Liver (tissue), 9 donors: ENCODE measurements around the gene TBC1D5. TPM values are rescaled to one million over a fixed set of nuclear protein-coding genes. Genes with fewer than 3 reads are reported as not detected.

Experiments
- DNase-seq: peaks from one replicate; pipeline ENCODE4 v3.0.0-alpha.2; 2017; ENCODE audit warnings: low spot score
- H3K27ac ChIP-seq, 2 donors: one replicate each; pipeline ENCODE4 v1.7.0; 2013; ENCODE audit warnings: inconsistent platforms in 2 of 2, low read length in 2 of 2, control low read depth in 1 of 2, low read depth in 1 of 2, mild to moderate bottlenecking in 1 of 2
- H3K27me3 ChIP-seq, 4 donors: one replicate each; pipeline versions ENCODE4 v1.6.1 to v1.7.0; 2013; ENCODE audit warnings: low read length in 3 of 4, inconsistent platforms in 1 of 4, mild to moderate bottlenecking in 1 of 4, moderate library complexity in 1 of 4; ENCODE audit not compliant: control insufficient read depth in 4 of 4, insufficient read depth in 4 of 4
- H3K36me3 ChIP-seq, 4 donors: one replicate each; pipeline versions ENCODE4 v1.6.1 to v1.7.0; 2013; ENCODE audit warnings: low read length in 3 of 4, mild to moderate bottlenecking in 3 of 4, low read depth in 1 of 4, moderate library complexity in 1 of 4; ENCODE audit not compliant: control insufficient read depth in 4 of 4, insufficient read depth in 3 of 4
- H3K4me1 ChIP-seq, 4 donors: one replicate each; pipeline versions ENCODE4 v1.6.1 to v1.7.0; 2013; ENCODE audit warnings: low read length in 3 of 4, mild to moderate bottlenecking in 3 of 4, moderate library complexity in 1 of 4; ENCODE audit not compliant: control insufficient read depth in 4 of 4, insufficient read depth in 4 of 4
- H3K4me3 ChIP-seq, 3 donors: one replicate each; pipeline versions ENCODE4 v1.6.1 to v1.7.0; 2013; ENCODE audit warnings: low read length in 3 of 3, control low read depth in 1 of 3, low read depth in 1 of 3, mild to moderate bottlenecking in 1 of 3
- H3K9ac ChIP-seq, 2 donors: one replicate each; pipeline ENCODE4 v1.7.0; 2013; ENCODE audit warnings: low read length in 2 of 2, mild to moderate bottlenecking in 2 of 2, moderate library complexity in 2 of 2, control low read depth in 1 of 2, low read depth in 1 of 2
- H3K9me3 ChIP-seq, 4 donors: one replicate each; pipeline versions ENCODE4 v1.6.1 to v1.7.0; 2013; ENCODE audit warnings: low read length in 3 of 4; ENCODE audit not compliant: control insufficient read depth in 4 of 4
- ATF3 ChIP-seq: IDR thresholded peaks from 2 replicates; pipeline ENCODE4 v1.6.1; 2016; ENCODE audit warnings: antibody characterized with exemption
- CTCF ChIP-seq: fragments of 150-350 bp; IDR thresholded peaks from 2 replicates; pipeline ENCODE4 v1.5.1; 2017; ENCODE audit warnings: improper control_type of control experiment, low read depth, low read length; ENCODE audit not compliant: missing input control
- EGR1 ChIP-seq, 2 donors: IDR thresholded peaks; 2 replicates each; pipeline ENCODE4 v1.6.1; 2016 to 2018; ENCODE audit warnings: antibody characterized with exemption in 2 of 2, low read depth in 2 of 2
- FOXA1 ChIP-seq: IDR thresholded peaks from 2 replicates; pipeline ENCODE4 v1.6.1; 2016; ENCODE audit warnings: antibody characterized with exemption
- FOXA2 ChIP-seq: IDR thresholded peaks from 2 replicates; pipeline ENCODE4 v1.6.1; 2016; ENCODE audit warnings: antibody characterized with exemption
- GABPA ChIP-seq, 2 donors: IDR thresholded peaks in 1 of 2; conservative IDR thresholded peaks in 1 of 2; 2 replicates each; pipeline ENCODE4 v1.6.1; 2016; ENCODE audit warnings: antibody characterized with exemption in 2 of 2, mild to moderate bottlenecking in 1 of 2, moderate library complexity in 1 of 2
- HNF4A ChIP-seq, 2 donors: conservative IDR thresholded peaks; 2 replicates each; pipeline ENCODE4 v1.6.1; 2016; ENCODE audit warnings: antibody characterized with exemption in 2 of 2, mild to moderate bottlenecking in 2 of 2
- HNF4G ChIP-seq: IDR thresholded peaks from 2 replicates; pipeline ENCODE4 v1.6.1; 2016; ENCODE audit warnings: antibody characterized with exemption
- JUND ChIP-seq, 2 donors: IDR thresholded peaks; 2 replicates each; pipeline ENCODE4 v1.6.1; 2016; ENCODE audit warnings: antibody characterized with exemption in 2 of 2
- MAX ChIP-seq: IDR thresholded peaks from 2 replicates; pipeline ENCODE4 v1.6.1; 2016; ENCODE audit warnings: antibody characterized with exemption
- NR2F2 ChIP-seq: IDR thresholded peaks from 2 replicates; pipeline ENCODE4 v1.6.1; 2016; ENCODE audit warnings: antibody characterized with exemption
- RAD21 ChIP-seq, 2 donors: IDR thresholded peaks; 2 replicates each; pipeline ENCODE4 v1.6.1; 2016; ENCODE audit warnings: antibody characterized with exemption in 2 of 2, mild to moderate bottlenecking in 2 of 2
- REST ChIP-seq: IDR thresholded peaks from 2 replicates; pipeline ENCODE4 v1.6.1; 2016; ENCODE audit warnings: antibody characterized with exemption, mild to moderate bottlenecking
- RXRA ChIP-seq, 2 donors: IDR thresholded peaks; 2 replicates each; pipeline ENCODE4 v1.6.1; 2017 to 2018; ENCODE audit warnings: antibody characterized with exemption in 2 of 2, mild to moderate bottlenecking in 1 of 2
- SP1 ChIP-seq: IDR thresholded peaks from 2 replicates; pipeline ENCODE4 v1.6.1; 2018; ENCODE audit warnings: antibody characterized with exemption, mild to moderate bottlenecking
- TAF1 ChIP-seq: conservative IDR thresholded peaks from 2 replicates; pipeline ENCODE4 v1.6.1; 2016; ENCODE audit warnings: antibody characterized with exemption, mild to moderate bottlenecking
- YY1 ChIP-seq: IDR thresholded peaks from 2 replicates; pipeline ENCODE4 v1.6.1; 2016; ENCODE audit warnings: antibody characterized with exemption, mild to moderate bottlenecking
- ZBTB33 ChIP-seq: IDR thresholded peaks from 2 replicates; pipeline ENCODE4 v1.6.1; 2016; ENCODE audit warnings: antibody characterized with exemption
- WGBS: extraction: QIAGEN DNeasy Blood & Tissue Kit; methylation state at CpG from one replicate; pipeline ENCODE4 v1.1.7; 2013; 5-methylcytosine and 5-hydroxymethylcytosine counted together
- polyA plus RNA-seq, 2 donors: library from polyadenylated mRNA; stranded (reverse) in 1 of 2; unstranded in 1 of 2; fragments of 200-250 nt in 1 of 2; fragments of >200 nt in 1 of 2; fragmentation: Nextera tagmentation in 1 of 2; extraction: Ambion mirVana in 1 of 2; gene quantifications; one replicate each; pipeline versions ENCODE4 v1.2.1 to v1.2.3, GENCODE V29; 2013 to 2015
- total RNA-seq, 2 donors: library from RNA; depleted of rRNA; stranded (reverse); fragments of >200 nt; gene quantifications; one replicate each; pipeline ENCODE4 v1.2.3, GENCODE V29; 2014
- donor health status: healthy.
- donor health status: healthy.
- donor health status: healthy.
- donor health status: healthy.
- donor health status: healthy.

Gene TBC1D5
- total and polyA plus RNA-seq, 4 donors: 9.1 to 45.6 (median 25.6) TPM

GRCh38 chr3:17469520-17469919, 272.9 kb downstream of the TBC1D5 start:
- Histone ChIP-seq H3K9me3 (no peaks in the 10 kb centered on the region), H3K4me1 (no peaks in the 10 kb centered on the region), H3K36me3 (no peaks in the 10 kb centered on the region), H3K27ac (no peak overlapping the region), H3K4me3 (no peak overlapping the region), H3K9ac (no peak overlapping the region), H3K27me3 (no peaks in the 10 kb centered on the region)
- 93% methylated on average over 3 of the region's 3 CpGs for WGBS
- TF ChIP-seq TAF1 (no peak), EGR1 (IDR thresholded peaks at IDR 0.05; ENCODE audit: low read depth in 2 of 2) (no peak), FOXA2 (no peak), HNF4A (conservative IDR thresholded peaks at IDR 0.05) (no peak), RAD21 (IDR thresholded peaks at IDR 0.05) (no peak), RXRA (IDR thresholded peaks at IDR 0.05) (no peak), JUND (IDR thresholded peaks at IDR 0.05) (no peak), ZBTB33 (no peak), GABPA (IDR thresholded peaks at IDR 0.05 in 1 of 2, conservative IDR thresholded peaks at IDR 0.05 in 1 of 2) (no peak), YY1 (no peak), FOXA1 (no peak), REST (no peak), NR2F2 (no peak), MAX (no peak), SP1 (no peak), CTCF (no peak), HNF4G (no peak), ATF3 (no peak)
- no peak for DNase-seq
